Left ventricle myocardium inferior (tissue), 1 donor: ENCODE results near the gene BMP5. TPM values are rescaled to one million over a fixed set of nuclear protein-coding genes. Genes with fewer than 3 reads are reported as not detected.

Experiments
- DNase-seq: peaks from one replicate; pipeline ENCODE4 v3.0.0-alpha.2; 2020
- H3K27ac ChIP-seq: fragments of 200-600 bp; replicated peaks from 2 replicates; pipeline ENCODE4 v1.8.0; 2021
- H3K27me3 ChIP-seq: fragments of 200-600 bp; 2 replicates; pipeline ENCODE4 v1.8.0; 2021; ENCODE audit warnings: low read depth
- H3K36me3 ChIP-seq: fragments of 200-600 bp; 2 replicates; pipeline ENCODE4 v1.8.0; 2021
- H3K4me1 ChIP-seq: fragments of 200-600 bp; 2 replicates; pipeline ENCODE4 v1.8.0; 2021
- H3K4me3 ChIP-seq: fragments of 200-600 bp; 2 replicates; pipeline ENCODE4 v1.8.0; 2021; ENCODE audit warnings: mild to moderate bottlenecking, moderate library complexity
- H3K9me3 ChIP-seq: fragments of 200-600 bp; replicated peaks from 2 replicates; pipeline ENCODE4 v1.8.0; 2021
- CTCF ChIP-seq: fragments of 200-600 bp; IDR thresholded peaks from 2 replicates; pipeline ENCODE4 v1.8.0; 2021; ENCODE audit warnings: antibody characterized with exemption, mild to moderate bottlenecking, borderline replicate concordance
- intact Hi-C: fragments of 100-400 bp; cut with micrococcal nuclease; formaldehyde crosslinking; loops from one replicate; pipeline ENCODE4 v1.11.0; 2022
- total RNA-seq: library from RNA; stranded (reverse); fragmentation: NEBNext Ultra II Directional; extraction: Animal tissue kit (Norgen Biotek cat#: 25700); gene quantifications from one replicate; pipeline ENCODE4 v1.2.1, GENCODE V29; 2021
- donor health status: DM: no; HTN: yes; CAD: no; lungs with severe emphysema.

The BMP5 gene
- total RNA-seq, 1 donor from 2014 or later, result 0.93 TPM

GRCh38 chr6:55822815-55823214, 52.6 kb downstream of the BMP5 start:
- Histone ChIP-seq H3K4me1 (peaks cover 16% of the 10 kb centered on the region), H3K9me3 (no peaks in the 10 kb centered on the region), H3K27me3 (no peaks in the 10 kb centered on the region), H3K36me3 (no peaks in the 10 kb centered on the region), H3K27ac (no peak overlapping the region), H3K4me3 (no peak overlapping the region)
- TF ChIP-seq CTCF, result no peak
- DNase-seq, result no peak
- intact Hi-C loops, result no loop called here

GRCh38 chr6:55822005-55822404, 53.4 kb downstream of the BMP5 start:
- intact Hi-C loops, result no loop called here
- Histone ChIP-seq H3K4me1 (peaks cover 16% of the 10 kb centered on the region), H3K4me3 (no peak overlapping the region), H3K9me3 (no peaks in the 10 kb centered on the region), H3K27me3 (no peaks in the 10 kb centered on the region), H3K36me3 (no peaks in the 10 kb centered on the region), H3K27ac (no peak overlapping the region)
- no peak for DNase-seq
- no peak for TF ChIP-seq CTCF

- no peak for DNase-seq
- Histone ChIP-seq H3K27me3 (no peaks in the 10 kb centered on the region), H3K4me1 (peaks cover 8% of the 10 kb centered on the region), H3K36me3 (no peaks in the 10 kb centered on the region), H3K9me3 (no peaks in the 10 kb centered on the region), H3K27ac (peak overlapping the region; percentile 30), H3K4me3 (no peak overlapping the region)
- intact Hi-C loops, result no loop called here
- TF ChIP-seq CTCF, result no peak
Measured at GRCh38 chr6:55820696-55821095, 54.7 kb downstream of the BMP5 start.

GRCh38 chr6:55819811-55820210, 55.6 kb downstream of the BMP5 start:
- Histone ChIP-seq H3K36me3 (no peaks in the 10 kb centered on the region), H3K27ac (peak overlapping the region; percentile 30), H3K4me3 (no peak overlapping the region), H3K9me3 (no peaks in the 10 kb centered on the region), H3K4me1 (no peaks in the 10 kb centered on the region), H3K27me3 (no peaks in the 10 kb centered on the region)
- no peak for TF ChIP-seq CTCF
- intact Hi-C loops, result no loop called here
- DNase-seq, result no peak

- intact Hi-C loops, result no loop called here
Measured at GRCh38 chr6:55818482-55818881, 56.9 kb downstream of the BMP5 start.

More at GRCh38 chr6:55818482-55818881, 56.9 kb downstream of the BMP5 start:
- Histone ChIP-seq H3K27ac (peak overlapping the region; percentile 48), H3K4me3 (no peak overlapping the region), H3K4me1 (no peaks in the 10 kb centered on the region), H3K9me3 (no peaks in the 10 kb centered on the region), H3K36me3 (no peaks in the 10 kb centered on the region), H3K27me3 (no peaks in the 10 kb centered on the region)
- no peak for DNase-seq
- TF ChIP-seq CTCF, result no peak
